HG02623 (cell line): Measurements from ENCODE around the gene LOXHD1.
A peak's percentile ranks its signal among the peaks of the same experiment; 100 is the strongest.

Source experiments
- ATAC-seq: cut with Tn5 transposase; IDR thresholded peaks from one replicate; pipeline ENCODE4 v1.9.1; 2021; ENCODE audit warnings: moderate library complexity; ENCODE audit not compliant: unreplicated experiment

LOXHD1 gene

GRCh38 chr18:46581648-46582047 is 75.4 kb downstream of the LOXHD1 start:
- ATAC-seq: no peak

DNA sequence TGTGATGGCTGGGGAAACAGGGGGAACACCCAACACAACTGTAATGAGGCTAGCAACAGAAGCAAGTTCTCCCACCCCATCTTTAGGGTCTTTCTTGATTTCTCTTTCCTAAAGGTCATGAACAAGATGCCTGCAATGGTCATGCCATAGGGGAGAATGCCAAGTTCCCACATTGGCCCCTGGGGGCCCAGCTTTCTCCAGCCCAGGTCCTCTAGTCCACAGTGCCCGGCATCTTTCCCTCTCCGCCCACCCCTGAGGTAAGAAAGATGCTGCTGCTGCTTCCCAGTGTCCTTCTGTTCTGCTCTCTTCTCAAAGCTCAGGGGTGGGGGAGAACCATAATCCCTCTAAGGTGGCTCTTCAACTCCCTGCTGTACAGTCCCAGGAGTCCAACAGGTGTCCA is 78.0 kb downstream of the LOXHD1 start:
- no peak for ATAC-seq

- no peak for ATAC-seq
These were observed 79.5 kb downstream of the LOXHD1 start for GRCh38 chr18:46577546-46577945.

DNA sequence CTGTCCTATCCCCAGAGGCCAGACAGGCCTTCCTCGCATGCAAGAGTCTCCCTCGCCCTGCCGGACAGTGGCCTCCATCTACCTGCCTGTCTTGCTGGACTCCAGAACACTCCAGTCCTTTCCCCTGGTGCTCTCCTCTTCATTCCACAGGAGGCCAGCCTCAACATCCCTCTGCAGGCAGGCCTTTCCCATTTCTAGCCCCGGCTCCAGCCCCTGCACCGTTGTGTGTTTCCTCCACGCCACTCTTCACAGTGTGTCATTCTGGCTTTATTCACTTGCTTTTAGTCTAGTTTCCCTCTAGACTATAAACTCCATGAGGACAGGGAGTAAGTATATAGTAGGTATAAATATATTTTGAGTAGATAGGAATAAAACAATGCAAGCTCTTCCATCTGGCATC is 81.2 kb downstream of the LOXHD1 start:
- ATAC-seq: no peak

- no peak for ATAC-seq
These were observed 82.3 kb downstream of the LOXHD1 start for GRCh38 chr18:46574743-46575115.

DNA sequence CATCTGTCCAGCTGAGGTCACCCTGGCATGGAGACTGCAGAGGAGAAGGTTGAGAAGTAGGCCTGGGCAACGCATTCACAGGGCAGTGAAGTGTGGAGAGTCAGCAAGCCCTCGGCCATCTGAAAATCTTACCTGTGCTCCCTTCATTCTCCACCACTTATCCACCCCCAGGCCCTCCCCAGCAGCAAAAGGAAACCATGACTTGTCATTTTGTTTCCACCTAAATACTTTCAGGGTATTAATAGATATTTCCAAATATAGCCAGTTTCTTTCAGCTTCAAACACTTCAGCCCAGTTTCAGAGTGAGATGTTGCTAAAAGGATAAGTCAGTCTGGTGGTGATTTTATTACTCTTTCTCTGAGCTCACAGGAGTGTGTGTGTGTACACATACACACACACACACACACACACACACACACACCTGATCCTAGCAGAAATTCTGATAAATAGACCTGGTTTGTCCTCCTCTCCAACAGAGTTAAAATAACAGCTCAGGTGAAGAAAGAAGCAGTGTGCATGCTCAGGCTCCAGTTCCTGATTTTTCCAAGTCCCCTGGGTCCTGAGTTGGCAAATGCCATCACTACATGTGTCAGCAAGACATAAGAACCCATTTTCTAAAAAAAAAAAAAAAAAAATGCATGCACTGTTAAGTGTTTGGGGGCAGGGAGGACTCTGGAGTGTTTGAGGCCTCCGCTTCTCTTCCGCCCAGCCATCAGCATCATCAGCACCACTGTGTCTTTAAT is 82.8 kb downstream of the LOXHD1 start:
- peak; percentile 42 for ATAC-seq

DNA sequence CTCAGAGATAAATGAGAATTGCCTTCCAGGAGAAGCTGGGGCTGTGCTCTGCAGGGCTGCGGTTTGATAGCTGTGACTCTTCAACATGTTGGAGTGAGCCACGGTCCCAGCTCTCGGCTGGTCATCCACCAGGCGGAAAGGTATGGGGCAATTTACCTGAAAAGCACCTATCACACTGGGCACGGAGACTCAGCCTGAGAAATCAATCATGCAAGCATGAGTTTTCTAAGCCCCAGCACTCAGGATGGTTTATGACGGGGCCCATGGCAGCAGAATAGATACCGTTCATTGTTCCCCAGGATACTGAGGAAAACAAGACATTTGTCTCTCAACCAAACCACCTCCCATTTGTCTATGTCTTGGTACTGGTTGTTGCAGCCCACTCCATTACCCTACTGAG is 83.9 kb downstream of the LOXHD1 start:
- ATAC-seq: no peak

DNA sequence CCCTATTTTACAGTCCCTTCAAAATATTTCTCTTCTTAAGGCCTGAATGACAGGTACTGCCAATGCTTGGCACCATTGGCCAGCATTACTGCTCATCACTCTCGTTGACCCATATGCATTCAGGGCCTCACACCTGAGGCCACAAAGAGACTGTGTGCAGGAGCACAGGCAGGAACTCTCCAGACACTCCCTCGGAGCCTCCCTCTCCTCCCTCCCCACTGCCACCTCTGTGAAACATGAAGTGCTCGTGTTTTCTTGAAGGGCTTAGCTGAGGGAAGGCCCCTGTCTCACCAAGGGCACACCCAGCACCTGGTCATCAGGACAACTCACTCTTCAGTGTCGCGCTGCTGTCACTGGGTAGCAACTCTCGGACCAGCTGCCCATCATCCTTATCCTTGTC is 85.3 kb downstream of the LOXHD1 start:
- no peak for ATAC-seq

GRCh38 chr18:46570666-46571065 is 86.4 kb downstream of the LOXHD1 start:
- ATAC-seq: no peak

DNA sequence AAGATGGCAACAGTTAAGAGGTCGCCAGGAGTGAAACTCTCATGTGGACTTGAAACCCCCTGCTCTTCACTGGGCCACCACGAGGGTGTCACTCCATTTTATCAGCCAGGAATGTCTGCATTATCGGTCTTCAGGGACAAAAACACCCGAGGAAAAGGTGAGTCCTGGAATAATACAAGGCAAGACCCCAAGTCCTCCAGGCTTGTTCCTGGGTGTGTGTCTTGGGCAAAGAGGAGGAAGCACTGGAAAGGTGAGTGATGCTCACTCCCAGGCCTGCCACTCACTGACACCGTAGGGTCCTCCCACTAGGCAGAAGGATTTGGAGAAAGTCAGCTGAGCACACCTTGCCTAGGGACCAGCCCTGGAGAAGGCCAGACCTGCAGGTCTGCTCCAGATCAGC is 86.9 kb downstream of the LOXHD1 start:
- ATAC-seq: no peak

DNA sequence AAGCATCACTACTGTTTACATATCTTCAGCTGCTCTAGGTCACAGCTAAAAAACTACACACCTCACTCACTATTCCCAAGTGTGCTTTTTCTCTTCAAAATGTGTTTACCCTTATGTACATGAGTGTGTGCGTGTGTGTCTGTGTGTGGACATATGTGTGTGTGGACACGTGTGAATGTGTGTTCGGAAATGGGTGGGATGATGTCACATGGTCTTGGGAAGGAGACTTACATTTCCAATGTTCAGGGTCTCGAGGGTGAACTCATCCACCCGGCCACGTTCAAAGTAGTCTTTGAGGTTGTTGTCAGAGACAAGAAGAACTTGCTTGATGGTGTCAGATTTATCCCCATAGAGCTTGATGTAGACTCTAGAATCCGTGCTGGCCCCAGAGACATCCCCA is 87.8 kb downstream of the LOXHD1 start:
- ATAC-seq: no peak

- no peak for ATAC-seq
These were observed 89.8 kb downstream of the LOXHD1 start for GRCh38 chr18:46567196-46567595.

DNA sequence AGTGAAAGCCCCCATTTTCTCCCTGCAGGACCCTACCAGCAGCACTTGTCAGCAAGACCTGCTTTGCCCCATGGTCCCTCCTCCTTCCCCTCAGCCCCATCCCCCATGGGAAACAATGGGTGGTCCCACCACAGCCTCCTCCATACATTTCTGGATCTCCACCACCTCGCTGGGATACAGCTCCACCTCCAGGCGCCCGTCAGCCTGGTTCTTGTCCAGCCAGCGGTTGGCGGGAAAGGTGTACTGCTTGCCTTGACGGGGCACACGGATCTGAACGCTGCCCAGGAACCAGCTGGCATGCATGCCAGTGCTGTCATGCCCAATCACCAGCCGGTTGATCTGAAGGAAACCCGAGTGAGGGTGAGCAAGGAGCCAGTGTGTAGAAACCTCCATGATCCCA is 90.9 kb downstream of the LOXHD1 start:
- ATAC-seq: no peak

GRCh38 chr18:46565256-46565655 is 91.8 kb downstream of the LOXHD1 start:
- no peak for ATAC-seq

DNA sequence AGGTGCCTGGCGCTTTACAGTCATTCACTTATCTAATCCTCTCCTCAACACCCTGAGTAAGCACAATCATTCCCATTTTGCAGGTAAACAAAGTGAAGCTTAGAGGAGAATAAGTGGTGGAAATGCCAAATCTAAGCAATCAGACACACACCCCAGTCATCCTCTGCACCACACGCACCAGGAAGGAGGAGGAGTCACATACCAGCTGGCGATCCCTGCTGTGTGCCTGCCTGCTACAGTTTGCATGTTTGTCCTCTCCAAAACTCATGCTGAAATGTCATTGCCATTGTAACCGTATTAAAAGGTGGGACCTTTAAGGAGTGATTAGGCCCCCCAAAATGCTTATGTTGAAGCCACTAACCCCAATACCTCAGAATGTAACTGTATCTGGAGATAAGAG is 93.7 kb downstream of the LOXHD1 start:
- no peak for ATAC-seq

GRCh38 chr18:46562674-46563192 is 94.3 kb downstream of the LOXHD1 start:
- ATAC-seq: no peak

DNA sequence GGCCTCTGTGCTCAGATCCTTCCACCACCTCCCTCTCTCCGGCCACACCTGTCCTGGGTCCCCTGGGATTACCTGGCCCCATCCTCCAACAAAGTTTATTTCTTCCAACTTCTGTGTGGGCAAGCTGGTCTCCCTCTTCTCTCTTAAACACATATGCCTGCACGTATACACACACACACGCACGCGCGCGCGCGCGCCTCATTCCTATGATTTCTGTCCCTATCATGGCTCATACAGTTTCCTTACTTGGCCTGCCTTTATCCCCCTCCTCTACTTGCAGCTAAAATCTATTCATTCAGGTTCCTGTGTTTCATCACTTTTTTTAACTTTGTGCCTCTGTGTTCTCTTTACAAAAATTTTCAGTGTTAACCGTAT is 96.4 kb downstream of the LOXHD1 start:
- no peak for ATAC-seq

- no peak for ATAC-seq
These were observed 96.9 kb downstream of the LOXHD1 start for GRCh38 chr18:46559946-46560670.

GRCh38 chr18:46559296-46559695 is 97.7 kb downstream of the LOXHD1 start:
- ATAC-seq: no peak

DNA sequence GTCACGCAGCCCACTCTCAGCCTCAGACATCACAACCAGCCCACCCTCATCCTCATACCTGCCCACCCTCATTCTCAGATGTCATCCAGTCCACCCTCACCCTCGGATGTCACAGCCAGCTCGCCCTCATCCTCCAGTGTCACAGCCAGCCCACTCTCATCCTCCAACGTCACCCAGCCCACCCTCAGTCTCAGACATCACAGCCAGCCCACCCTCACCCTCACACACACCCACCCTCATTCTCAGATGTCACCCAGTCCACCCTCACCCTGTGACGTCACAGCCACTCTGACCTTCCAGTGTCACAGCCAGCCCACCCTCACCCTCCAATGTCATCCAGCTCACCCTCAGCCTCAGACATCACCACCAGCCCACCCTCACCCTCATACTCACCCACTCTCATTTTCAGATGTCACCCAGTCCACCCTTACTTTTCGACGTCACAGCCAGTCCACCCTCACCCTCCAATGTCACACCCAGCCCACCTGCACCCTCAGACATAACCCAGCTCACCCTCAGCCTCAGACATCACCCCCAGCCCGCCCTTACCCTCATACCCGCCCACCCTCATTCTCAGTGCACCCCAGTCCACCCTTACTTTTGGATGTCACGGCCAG is 100.3 kb downstream of the LOXHD1 start:
- ATAC-seq: no peak

DNA sequence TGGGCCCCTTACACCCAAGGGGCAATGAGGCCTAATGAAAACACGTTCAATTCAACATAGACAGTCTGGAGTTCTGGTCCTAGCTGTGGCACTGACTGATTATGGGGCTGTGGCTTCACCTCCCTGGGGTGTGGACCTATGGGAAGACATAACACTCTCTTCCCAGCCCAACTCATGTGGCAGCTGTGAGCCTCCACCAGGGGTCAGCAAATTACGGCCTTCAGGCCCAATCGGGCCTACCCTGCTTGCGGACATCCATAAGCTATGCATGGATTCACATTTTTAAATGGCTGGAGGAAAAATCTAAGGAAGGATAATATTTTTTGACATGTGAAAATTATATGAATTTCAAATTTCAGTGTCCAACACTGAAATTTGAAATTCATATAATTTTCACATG is 101.3 kb downstream of the LOXHD1 start:
- no peak for ATAC-seq

GRCh38 chr18:46555213-46555612 is 101.8 kb downstream of the LOXHD1 start:
- ATAC-seq: no peak
